KMS-11 (cell line): ENCODE data around the gene CHDH.

ENCODE experiments used
- H2AFZ ChIP-seq: fragments of 200-600 bp; sonication (generic); 2 replicates; pipeline ENCODE4 v1.6.1; 2016; ENCODE audit warnings: antibody characterized with exemption, mixed run types, low read depth
- H3K27ac ChIP-seq: fragments of 200-600 bp; sonication (generic); 2 replicates; pipeline ENCODE4 v1.6.1; 2016; ENCODE audit warnings: mild to moderate bottlenecking, mixed run types
- H3K27me3 ChIP-seq: fragments of 200-600 bp; sonication (generic); 2 replicates; pipeline ENCODE4 v1.6.1; 2017; ENCODE audit warnings: mild to moderate bottlenecking, low read depth, mixed run types, moderate library complexity; ENCODE audit not compliant: insufficient read depth
- H3K36me3 ChIP-seq: fragments of 200-600 bp; sonication (generic); 2 replicates; pipeline ENCODE4 v1.6.1; 2017; ENCODE audit warnings: mild to moderate bottlenecking, mixed run types; ENCODE audit not compliant: insufficient read depth
- H3K4me1 ChIP-seq: fragments of 200-600 bp; sonication (generic); 2 replicates; pipeline ENCODE4 v1.6.1; 2016; ENCODE audit warnings: mild to moderate bottlenecking, low read depth, mixed run types; ENCODE audit not compliant: poor library complexity, severe bottlenecking
- H3K4me2 ChIP-seq: fragments of 200-600 bp; sonication (generic); 2 replicates; pipeline ENCODE4 v1.7.0; 2016; ENCODE audit warnings: mild to moderate bottlenecking, mixed run types
- H3K4me3 ChIP-seq: fragments of 200-600 bp; sonication (generic); IDR thresholded peaks from 2 replicates; pipeline ENCODE4 v1.6.1; 2017; ENCODE audit warnings: low read depth, low read length, mixed read lengths; ENCODE audit not compliant: insufficient read depth
- H3K79me2 ChIP-seq: fragments of 200-600 bp; sonication (generic); 2 replicates; pipeline ENCODE4 v1.6.1; 2016; ENCODE audit warnings: low read depth, mixed run types; ENCODE audit not compliant: insufficient read depth
- H3K9ac ChIP-seq: fragments of 200-600 bp; sonication (generic); 2 replicates; pipeline ENCODE4 v1.6.1; 2016; ENCODE audit warnings: mild to moderate bottlenecking, mixed run types
- H4K20me1 ChIP-seq: fragments of 200-600 bp; sonication (generic); 2 replicates; pipeline ENCODE4 v1.6.1; 2016; ENCODE audit warnings: mild to moderate bottlenecking, mixed run types; ENCODE audit not compliant: insufficient read depth
- TF ChIP-seq, protein P1 (sequence below): fragments of 200-600 bp; sonication (generic); conservative IDR thresholded peaks from 2 replicates; pipeline ENCODE4 v1.6.1; 2017; ENCODE audit warnings: low read depth, mild to moderate bottlenecking, antibody characterized with exemption, low read length, moderate library complexity, mixed read lengths

Gene CHDH

DNA sequence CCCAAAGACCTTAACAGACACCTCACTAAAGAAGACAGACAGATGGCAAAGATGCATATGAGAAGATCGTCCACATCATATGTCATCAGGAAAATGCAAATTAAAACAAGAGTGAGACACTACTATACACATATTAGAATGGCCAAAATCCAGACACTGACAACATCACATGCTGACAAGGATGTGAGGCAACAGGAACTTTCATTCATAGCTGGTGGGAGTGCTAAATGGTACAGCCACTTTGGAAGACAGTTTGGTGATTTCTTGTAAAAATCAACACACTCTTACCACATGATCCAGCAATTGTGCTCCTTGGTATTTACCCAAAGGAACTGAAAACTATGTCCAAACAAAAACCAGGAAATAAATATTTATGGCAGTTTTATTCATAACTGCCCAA is 17.6 kb downstream of the CHDH start:
- Histone ChIP-seq H3K9ac (no peak overlapping the region), H3K79me2 (no peaks in the 10 kb centered on the region), H4K20me1 (no peaks in the 10 kb centered on the region), H3K4me2 (no peak overlapping the region), H2AFZ (no peak overlapping the region), H3K36me3 (no peaks in the 10 kb centered on the region), H3K4me1 (no peaks in the 10 kb centered on the region), H3K27ac (no peak overlapping the region), H3K27me3 (no peaks in the 10 kb centered on the region), H3K4me3 (no peak overlapping the region)
- TF ChIP-seq, protein P1, sequence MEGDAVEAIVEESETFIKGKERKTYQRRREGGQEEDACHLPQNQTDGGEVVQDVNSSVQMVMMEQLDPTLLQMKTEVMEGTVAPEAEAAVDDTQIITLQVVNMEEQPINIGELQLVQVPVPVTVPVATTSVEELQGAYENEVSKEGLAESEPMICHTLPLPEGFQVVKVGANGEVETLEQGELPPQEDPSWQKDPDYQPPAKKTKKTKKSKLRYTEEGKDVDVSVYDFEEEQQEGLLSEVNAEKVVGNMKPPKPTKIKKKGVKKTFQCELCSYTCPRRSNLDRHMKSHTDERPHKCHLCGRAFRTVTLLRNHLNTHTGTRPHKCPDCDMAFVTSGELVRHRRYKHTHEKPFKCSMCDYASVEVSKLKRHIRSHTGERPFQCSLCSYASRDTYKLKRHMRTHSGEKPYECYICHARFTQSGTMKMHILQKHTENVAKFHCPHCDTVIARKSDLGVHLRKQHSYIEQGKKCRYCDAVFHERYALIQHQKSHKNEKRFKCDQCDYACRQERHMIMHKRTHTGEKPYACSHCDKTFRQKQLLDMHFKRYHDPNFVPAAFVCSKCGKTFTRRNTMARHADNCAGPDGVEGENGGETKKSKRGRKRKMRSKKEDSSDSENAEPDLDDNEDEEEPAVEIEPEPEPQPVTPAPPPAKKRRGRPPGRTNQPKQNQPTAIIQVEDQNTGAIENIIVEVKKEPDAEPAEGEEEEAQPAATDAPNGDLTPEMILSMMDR = no peak

DNA sequence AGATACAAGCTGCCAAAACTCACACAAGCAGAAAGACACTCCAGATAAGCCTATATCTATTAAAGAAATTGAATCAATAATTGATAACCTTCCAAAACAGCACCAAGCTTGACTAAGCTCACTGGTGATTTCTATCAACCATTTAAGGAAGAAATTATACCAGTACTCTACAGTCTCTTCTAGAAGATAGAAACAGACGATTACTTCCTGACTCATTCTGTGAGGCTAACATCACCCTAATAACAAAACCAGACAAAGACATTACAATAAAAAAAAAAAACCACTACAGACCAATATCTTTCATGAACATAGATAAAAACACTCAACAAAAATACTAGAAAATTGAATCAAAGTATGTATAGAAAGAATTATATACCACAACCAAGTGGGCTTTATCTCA is 20.2 kb downstream of the CHDH start:
- Histone ChIP-seq H3K9ac (no peak overlapping the region), H4K20me1 (no peaks in the 10 kb centered on the region), H3K4me3 (no peak overlapping the region), H3K4me2 (no peak overlapping the region), H3K79me2 (no peaks in the 10 kb centered on the region), H2AFZ (no peak overlapping the region), H3K4me1 (no peaks in the 10 kb centered on the region), H3K36me3 (no peaks in the 10 kb centered on the region), H3K27me3 (no peaks in the 10 kb centered on the region), H3K27ac (no peak overlapping the region)
- TF ChIP-seq, protein P1 = no peak

DNA sequence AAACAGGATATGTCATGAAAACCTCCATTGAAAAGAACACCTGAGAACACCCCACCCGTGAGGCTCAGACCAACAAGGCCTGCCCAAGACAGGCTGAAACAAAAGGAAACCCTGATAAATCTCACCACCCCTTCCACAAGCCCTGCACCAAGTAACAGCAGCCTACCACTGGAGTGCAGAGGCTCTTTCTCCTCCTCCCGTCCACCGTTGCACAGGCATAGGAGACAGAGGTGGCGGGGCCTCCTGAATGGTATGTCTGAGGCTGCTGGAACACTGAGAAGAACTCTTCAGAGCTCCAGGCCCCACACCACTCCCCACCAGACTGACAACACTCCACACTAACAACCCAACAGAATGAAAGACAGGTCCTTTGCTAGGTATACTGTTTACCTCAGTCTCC is 21.4 kb downstream of the CHDH start:
- Histone ChIP-seq H3K36me3 (no peaks in the 10 kb centered on the region), H3K4me2 (no peak overlapping the region), H4K20me1 (no peaks in the 10 kb centered on the region), H2AFZ (no peak overlapping the region), H3K4me1 (no peaks in the 10 kb centered on the region), H3K27ac (no peak overlapping the region), H3K9ac (no peak overlapping the region), H3K79me2 (no peaks in the 10 kb centered on the region), H3K4me3 (no peak overlapping the region), H3K27me3 (no peaks in the 10 kb centered on the region)
- TF ChIP-seq, protein P1 = no peak

DNA sequence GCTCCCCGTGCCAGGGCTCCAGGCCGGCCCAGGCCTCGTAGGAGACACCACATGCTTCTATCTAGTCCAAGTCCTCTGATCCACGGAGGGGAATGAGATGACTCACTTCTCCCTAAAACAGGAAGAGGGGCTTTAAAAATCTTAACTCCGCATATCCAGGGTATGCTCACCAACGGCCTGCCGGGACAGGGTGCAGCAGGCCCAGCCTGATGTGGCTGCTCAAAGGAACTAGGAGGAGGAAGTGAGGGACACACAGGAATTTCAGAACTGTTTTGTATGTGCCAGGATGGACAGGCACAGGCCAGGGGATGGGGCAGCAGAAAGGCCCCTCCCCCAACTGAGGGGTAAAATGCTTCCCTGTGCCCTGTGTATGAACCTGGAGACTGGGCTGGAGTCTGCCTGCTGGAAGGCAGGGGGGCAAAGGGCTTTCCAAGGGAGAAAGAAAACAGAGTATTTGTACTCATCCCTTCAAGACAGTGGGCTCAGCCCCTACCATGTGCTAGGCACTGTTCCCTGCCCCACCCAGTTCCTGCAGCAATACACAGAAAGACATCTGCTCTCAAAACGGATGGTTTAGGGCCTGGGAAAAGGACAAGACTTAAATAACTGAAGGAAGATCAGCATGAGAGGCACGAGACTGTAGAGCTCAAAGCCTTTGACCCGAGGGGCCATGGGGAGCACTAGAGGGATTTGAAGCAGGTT is 22.1 kb downstream of the CHDH start:
- H3K9ac ChIP-seq = no peak overlapping the region
- no peaks in the 10 kb centered on the region for H3K27me3 ChIP-seq
- no peaks in the 10 kb centered on the region for H4K20me1 ChIP-seq
- no peaks in the 10 kb centered on the region for H3K36me3 ChIP-seq
- TF ChIP-seq, protein P1 = no peak
- H3K4me3 ChIP-seq = no peak overlapping the region
- no peak overlapping the region for H2AFZ ChIP-seq
- no peaks in the 10 kb centered on the region for H3K79me2 ChIP-seq
- no peak overlapping the region for H3K27ac ChIP-seq
- no peak overlapping the region for H3K4me2 ChIP-seq
- no peaks in the 10 kb centered on the region for H3K4me1 ChIP-seq
